A549 (cell line): ENCODE measurements around the gene SAP30.

Experiments
- EP300 ChIP-seq, 2 experiments: fragments of >200 bp; sonication (Bioruptor Twin); formaldehyde crosslinking; IDR thresholded peaks; 2 replicates in 1 of 2; 3 replicates in 1 of 2; pipeline ENCODE4 v1.6.1; 2016 to 2017
- JUN ChIP-seq, 2 experiments: fragments of >200 bp; sonication (Bioruptor Twin); formaldehyde crosslinking; IDR thresholded peaks; 2 replicates in 1 of 2; 3 replicates in 1 of 2; pipeline ENCODE4 v1.6.1; 2016 to 2017
- MAFK ChIP-seq: fragments of 450-650 bp; IDR thresholded peaks from 2 replicates; pipeline ENCODE4 v1.6.1; 2014; ENCODE audit not compliant: partially characterized antibody
- MYC ChIP-seq: IDR thresholded peaks from 2 replicates; pipeline ENCODE4 v1.6.1; 2012; ENCODE audit warnings: mild to moderate bottlenecking, inconsistent platforms, low read length, improper control_type of control experiment, borderline replicate concordance
- POLR2A ChIP-seq: IDR thresholded peaks from 2 replicates; pipeline ENCODE4 v1.6.1; 2012; ENCODE audit warnings: mild to moderate bottlenecking, low read length
- POLR2AphosphoS2 ChIP-seq: conservative IDR thresholded peaks from 2 replicates; pipeline ENCODE4 v1.6.1; 2012; ENCODE audit warnings: low read length, improper control_type of control experiment, inconsistent platforms
- RAD21 ChIP-seq, 2 experiments: fragments of >200 bp in 1 of 2; sonication (Bioruptor Twin) in 1 of 2; formaldehyde crosslinking in 1 of 2; IDR thresholded peaks in 1 of 2; conservative IDR thresholded peaks in 1 of 2; 2 replicates in 1 of 2; 3 replicates in 1 of 2; pipeline ENCODE4 v1.6.1; 2012 to 2018; ENCODE audit warnings: inconsistent platforms in 1 of 2
- RNF2 ChIP-seq: fragments of 200-600 bp; sonication (generic); IDR thresholded peaks from 2 replicates; pipeline ENCODE4 v1.6.1; 2016; ENCODE audit warnings: low read depth, mild to moderate bottlenecking, antibody characterized with exemption, moderate library complexity, borderline replicate concordance
- SMC3 ChIP-seq: fragments of >200 bp; sonication (Bioruptor Twin); formaldehyde crosslinking; IDR thresholded peaks from 3 replicates; pipeline ENCODE4 v1.6.1; 2018; ENCODE audit warnings: inconsistent platforms
- TF ChIP-seq, protein P1 (sequence below): fragments of >200 bp; sonication (Bioruptor Twin); formaldehyde crosslinking; IDR thresholded peaks from 3 replicates; pipeline ENCODE4 v1.5.1; 2016
- TF ChIP-seq, protein P2 (sequence below): fragments of 150-350 bp; IDR thresholded peaks from 2 replicates; pipeline ENCODE4 v1.6.1; 2014; ENCODE audit warnings: low read depth, mild to moderate bottlenecking, low read length
- TF ChIP-seq, protein P3 (sequence below): IDR thresholded peaks from 2 replicates; pipeline ENCODE4 v1.6.1; 2012

DNA sequence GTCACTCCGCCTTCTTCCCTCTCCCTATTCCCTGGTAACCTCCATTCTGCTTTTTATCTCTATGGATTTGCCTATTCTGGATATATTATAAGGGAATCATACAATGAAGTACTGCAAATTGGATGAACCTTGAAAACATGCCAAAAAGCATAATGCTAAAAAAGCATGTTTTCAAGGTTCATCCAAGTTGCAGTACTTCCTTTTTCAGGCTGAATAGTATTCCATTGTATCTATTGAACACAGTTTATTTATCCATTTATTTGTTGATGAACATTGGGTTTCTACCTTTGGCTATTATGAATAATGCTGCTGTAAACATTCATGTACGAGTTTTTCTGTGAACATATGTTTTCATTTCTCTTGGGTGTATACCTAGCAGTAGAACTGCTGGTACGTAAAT is 9.2 kb downstream of the SAP30 start:
- TF ChIP-seq, protein P1, sequence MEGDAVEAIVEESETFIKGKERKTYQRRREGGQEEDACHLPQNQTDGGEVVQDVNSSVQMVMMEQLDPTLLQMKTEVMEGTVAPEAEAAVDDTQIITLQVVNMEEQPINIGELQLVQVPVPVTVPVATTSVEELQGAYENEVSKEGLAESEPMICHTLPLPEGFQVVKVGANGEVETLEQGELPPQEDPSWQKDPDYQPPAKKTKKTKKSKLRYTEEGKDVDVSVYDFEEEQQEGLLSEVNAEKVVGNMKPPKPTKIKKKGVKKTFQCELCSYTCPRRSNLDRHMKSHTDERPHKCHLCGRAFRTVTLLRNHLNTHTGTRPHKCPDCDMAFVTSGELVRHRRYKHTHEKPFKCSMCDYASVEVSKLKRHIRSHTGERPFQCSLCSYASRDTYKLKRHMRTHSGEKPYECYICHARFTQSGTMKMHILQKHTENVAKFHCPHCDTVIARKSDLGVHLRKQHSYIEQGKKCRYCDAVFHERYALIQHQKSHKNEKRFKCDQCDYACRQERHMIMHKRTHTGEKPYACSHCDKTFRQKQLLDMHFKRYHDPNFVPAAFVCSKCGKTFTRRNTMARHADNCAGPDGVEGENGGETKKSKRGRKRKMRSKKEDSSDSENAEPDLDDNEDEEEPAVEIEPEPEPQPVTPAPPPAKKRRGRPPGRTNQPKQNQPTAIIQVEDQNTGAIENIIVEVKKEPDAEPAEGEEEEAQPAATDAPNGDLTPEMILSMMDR = no peak
- TF ChIP-seq POLR2A = no peak
- TF ChIP-seq MAFK = no peak
- TF ChIP-seq SMC3 = no peak
- TF ChIP-seq, protein P2, sequence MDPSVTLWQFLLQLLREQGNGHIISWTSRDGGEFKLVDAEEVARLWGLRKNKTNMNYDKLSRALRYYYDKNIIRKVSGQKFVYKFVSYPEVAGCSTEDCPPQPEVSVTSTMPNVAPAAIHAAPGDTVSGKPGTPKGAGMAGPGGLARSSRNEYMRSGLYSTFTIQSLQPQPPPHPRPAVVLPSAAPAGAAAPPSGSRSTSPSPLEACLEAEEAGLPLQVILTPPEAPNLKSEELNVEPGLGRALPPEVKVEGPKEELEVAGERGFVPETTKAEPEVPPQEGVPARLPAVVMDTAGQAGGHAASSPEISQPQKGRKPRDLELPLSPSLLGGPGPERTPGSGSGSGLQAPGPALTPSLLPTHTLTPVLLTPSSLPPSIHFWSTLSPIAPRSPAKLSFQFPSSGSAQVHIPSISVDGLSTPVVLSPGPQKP = no peak
- TF ChIP-seq EP300 (IDR thresholded peaks at IDR 0.05) = no peak
- no peak for TF ChIP-seq POLR2AphosphoS2
- TF ChIP-seq, protein P3, sequence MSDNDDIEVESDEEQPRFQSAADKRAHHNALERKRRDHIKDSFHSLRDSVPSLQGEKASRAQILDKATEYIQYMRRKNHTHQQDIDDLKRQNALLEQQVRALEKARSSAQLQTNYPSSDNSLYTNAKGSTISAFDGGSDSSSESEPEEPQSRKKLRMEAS = no peak
- no peak for TF ChIP-seq RAD21 (conservative IDR thresholded peaks at IDR 0.05 in 1 of 2, IDR thresholded peaks at IDR 0.05 in 1 of 2)
- no peak for TF ChIP-seq RNF2
- TF ChIP-seq MYC = no peak
- no peak for TF ChIP-seq JUN (IDR thresholded peaks at IDR 0.05)
